Testis (tissue), 2 donors: ENCODE data around the gene LDHB.

Source experiments
- CTCF ChIP-seq, 3 experiments: fragments of 450-650 bp in 2 of 3; fragments of 200-600 bp in 1 of 3; sonication (generic) in 1 of 3; IDR thresholded peaks; one replicate each; pipeline ENCODE4 v1.5.1; 2016 to 2019; ENCODE audit warnings: antibody characterized with exemption in 3 of 3, mild to moderate bottlenecking in 2 of 3, moderate library complexity in 1 of 3
- POLR2A ChIP-seq: fragments of 450-650 bp; IDR thresholded peaks from one replicate; pipeline ENCODE4 v1.6.1; 2017; ENCODE audit warnings: antibody characterized with exemption, mild to moderate bottlenecking, moderate library complexity

GRCh38 chr12:21657326-21658077 is at the start of gene LDHB:
- TF ChIP-seq POLR2A: peak; percentile 29
- TF ChIP-seq CTCF (IDR thresholded peaks at IDR 0.05): no peak
